ENCODE data around the gene NOP56.

The NOP56 gene

DNA sequence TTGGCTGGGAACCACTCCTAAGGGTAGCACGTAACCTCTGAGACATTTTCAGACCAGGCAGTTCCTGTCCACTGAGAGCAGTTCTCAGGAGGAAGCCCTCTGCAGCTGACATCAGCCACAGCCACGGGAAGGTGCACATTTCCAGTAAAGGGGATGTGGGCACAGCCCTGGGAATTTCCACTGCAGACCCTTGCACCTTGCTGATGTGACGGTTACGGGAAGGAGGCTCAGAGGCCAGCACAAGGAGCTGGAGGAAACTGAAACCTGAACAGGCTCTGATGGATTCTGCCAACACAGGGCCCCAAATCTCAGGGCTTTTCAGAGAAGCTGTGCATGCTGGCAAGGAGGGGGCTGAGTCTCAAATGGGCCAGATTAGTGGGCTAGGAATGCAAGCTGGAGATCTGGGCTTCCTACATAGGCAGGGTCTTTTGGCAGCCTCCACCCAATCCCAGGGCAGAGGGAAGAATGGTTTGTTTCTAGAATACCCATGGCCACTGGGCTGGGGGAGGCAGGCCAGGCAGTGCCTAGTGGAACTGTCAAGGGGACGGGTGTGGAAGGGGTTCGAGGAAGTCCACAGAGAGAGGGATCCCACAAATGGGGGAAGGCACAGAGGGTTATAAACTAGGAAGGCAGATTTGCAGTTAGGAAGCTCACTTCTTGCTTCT is 54.4 kb downstream of the NOP56 start:
- no peak for DNase-seq

DNA sequence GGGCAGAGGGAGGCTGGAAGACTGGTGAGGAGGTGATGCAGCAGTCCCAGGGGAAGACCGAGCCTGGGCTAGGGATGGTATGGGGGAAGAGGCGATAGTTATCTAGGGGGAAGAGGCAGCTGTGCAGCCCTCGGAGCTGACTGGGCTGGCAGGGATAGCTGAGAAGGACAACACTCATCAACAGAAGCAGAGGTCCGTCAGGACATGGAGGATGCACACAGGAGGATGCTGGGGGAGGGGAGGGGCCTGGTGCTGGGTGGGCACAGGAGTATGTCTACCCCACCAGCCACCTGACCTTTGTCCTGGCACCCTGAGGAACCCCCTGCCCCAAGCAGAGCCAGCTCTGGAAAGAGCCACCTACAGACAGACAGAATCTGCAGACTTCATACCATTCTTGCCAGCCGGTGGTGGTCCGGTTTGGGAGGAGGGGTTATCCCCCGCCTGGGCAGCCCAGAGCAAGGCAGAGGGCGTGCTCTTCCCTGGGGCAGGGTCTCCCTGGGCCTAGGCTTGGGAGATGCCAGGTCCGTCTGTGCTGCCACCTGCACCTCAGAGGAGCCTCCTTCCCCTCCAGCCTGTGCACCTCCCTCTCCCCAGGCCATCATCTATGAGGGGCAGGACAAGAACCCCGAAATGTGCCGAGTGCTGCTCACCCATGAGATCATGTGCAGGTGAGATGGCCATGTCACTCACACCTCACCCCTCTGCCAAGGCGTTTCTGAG is 55.1 kb downstream of the NOP56 start:
- DNase-seq, result no peak
